HepG2 (cell line): Measurements from ENCODE around the gene EXOC6B. TPM values are rescaled to one million over a fixed set of nuclear protein-coding genes. Genes with fewer than 3 reads are reported as not detected.

ENCODE experiments used
- ATAC-seq: fragments of 200-7000 bp; cut with Tn5 transposase; 3 replicates; pipeline ENCODE4 v1.9.1; 2020; ENCODE audit warnings: mild to moderate bottlenecking, moderate library complexity
- BruUV-seq: library from RNA; stranded (reverse); fragments of 400-500 nt; replicated peaks from 2 replicates; lab custom pipeline; 2021; lab: Mats Ljungman, UMichigan
- CTCF ChIA-PET: fragments of 300-600 bp; formaldehyde crosslinking; extraction: SDS; loops from one replicate; lab custom pipeline; 2021; ENCODE audit warnings: low total read pairs, inconsistent platforms, low intra/inter-chr PET ratio; lab: Yijun Ruan, JAX
- POLR2A ChIA-PET: fragments of 350-600 bp; sonication (Branson Sonifier 250); formaldehyde crosslinking; loops from one replicate; lab custom pipeline; 2020; ENCODE audit warnings: antibody characterized with exemption, inconsistent platforms; lab: Yijun Ruan, JAX
- DNase-seq: peaks from one replicate; pipeline ENCODE4 v3.0.0-alpha.2; 2015; ENCODE audit warnings: low spot score
- FAIRE-seq: peaks from 3 replicates; lab custom pipeline; 2011; peaks lifted over from hg19 to GRCh38; lab: Jason Lieb, UNC
- H2AFZ ChIP-seq: one replicate; pipeline ENCODE4 v1.6.1; 2011; ENCODE audit warnings: low read length, inconsistent platforms
- H3K27ac ChIP-seq: fragments of 300-600 bp; 3 replicates; pipeline ENCODE4 v1.8.0; 2011; ENCODE audit warnings: mixed run types, mild to moderate bottlenecking, mixed read lengths, low read length, inconsistent platforms; ENCODE audit not compliant: insufficient read depth; ENCODE audit errors: extremely low read length
- H3K27me3 ChIP-seq, 2 experiments: fragments of 200-600 bp in 1 of 2; 2 replicates in 1 of 2; 3 replicates in 1 of 2; pipeline versions ENCODE4 v1.6.0 to v1.8.0; 2011; ENCODE audit warnings: low read length in 2 of 2, mild to moderate bottlenecking in 2 of 2, moderate library complexity in 2 of 2, inconsistent platforms in 1 of 2; ENCODE audit not compliant: insufficient read depth in 2 of 2, control insufficient read depth in 1 of 2
- H3K36me3 ChIP-seq, 2 experiments: fragments of 200-600 bp in 1 of 2; replicated peaks in 1 of 2; 2 replicates in 1 of 2; 3 replicates in 1 of 2; pipeline versions ENCODE4 v1.5.1 to v1.8.0; 2011; ENCODE audit warnings: low read length in 2 of 2, inconsistent platforms in 1 of 2; ENCODE audit not compliant: insufficient read depth in 2 of 2, control insufficient read depth in 1 of 2
- H3K4me1 ChIP-seq: 2 replicates; pipeline ENCODE4 v1.5.1; 2012; ENCODE audit warnings: low read length, inconsistent platforms; ENCODE audit not compliant: insufficient read depth
- H3K4me2 ChIP-seq: 2 replicates; pipeline ENCODE4 v1.6.0; 2011; ENCODE audit warnings: low read depth, low read length, inconsistent platforms
- H3K4me3 ChIP-seq, 3 experiments: fragments of 200-600 bp in 1 of 3; sonication (generic), shearing (Covaris generic) in 1 of 3; replicated peaks in 1 of 3; 2 replicates each; pipeline ENCODE4 v1.5.1; 2011 to 2016; ENCODE audit warnings: low read length in 3 of 3, inconsistent platforms in 2 of 3, low read depth in 2 of 3, mild to moderate bottlenecking in 2 of 3, control low read depth in 1 of 3, mixed read lengths in 1 of 3; ENCODE audit not compliant: insufficient read depth in 1 of 3
- H3K79me2 ChIP-seq: one replicate; pipeline ENCODE4 v1.6.1; 2011; ENCODE audit warnings: low read length, inconsistent platforms; ENCODE audit not compliant: insufficient read depth
- H3K9ac ChIP-seq: 2 replicates; pipeline ENCODE4 v1.6.0; 2011; ENCODE audit warnings: mild to moderate bottlenecking, low read depth, low read length, inconsistent platforms; ENCODE audit not compliant: insufficient read depth
- H3K9me3 ChIP-seq: 2 replicates; pipeline ENCODE4 v1.5.1; 2012; ENCODE audit warnings: mild to moderate bottlenecking, low read length
- H4K20me1 ChIP-seq: 2 replicates; pipeline ENCODE4 v1.6.0; 2011; ENCODE audit warnings: inconsistent platforms, mild to moderate bottlenecking, low read length, moderate library complexity; ENCODE audit not compliant: insufficient read depth
- ARID5B ChIP-seq: IDR thresholded peaks from 2 replicates; pipeline ENCODE4 v1.4.0; 2020; ENCODE audit warnings: mild to moderate bottlenecking, missing genetic modification reagents
- CHD4 ChIP-seq: fragments of 200-600 bp; sonication (generic); IDR thresholded peaks from 2 replicates; pipeline ENCODE4 v1.7.0; 2017; ENCODE audit warnings: mild to moderate bottlenecking, low read length, borderline replicate concordance
- HNF4G ChIP-seq, 2 experiments: sonication (generic) in 1 of 2; formaldehyde crosslinking in 1 of 2; IDR thresholded peaks; 2 replicates each; pipeline versions ENCODE4 v1.4.0 to v1.6.1; 2011 to 2020; ENCODE audit warnings: borderline replicate concordance in 2 of 2, low read depth in 2 of 2, mild to moderate bottlenecking in 2 of 2, low read length in 1 of 2, missing genetic modification reagents in 1 of 2, moderate library complexity in 1 of 2
- HOMEZ ChIP-seq: IDR thresholded peaks from 2 replicates; pipeline ENCODE4 v1.6.1; 2016; ENCODE audit warnings: low read depth
- RARA ChIP-seq: IDR thresholded peaks from 2 replicates; pipeline ENCODE4 v1.6.1; 2016; ENCODE audit warnings: missing genetic modification reagents, missing compliant biosample characterization
- THRA ChIP-seq: sonication (generic); formaldehyde crosslinking; IDR thresholded peaks from 2 replicates; pipeline ENCODE4 v1.4.0; 2020; ENCODE audit warnings: missing genetic modification reagents, borderline replicate concordance
- ZMAT5 ChIP-seq: sonication (generic); formaldehyde crosslinking; IDR thresholded peaks from 2 replicates; pipeline ENCODE4 v1.5.0; 2020; ENCODE audit warnings: mild to moderate bottlenecking, low read depth, missing genetic modification reagents, borderline replicate concordance
- ZNF143 ChIP-seq: sonication (generic); formaldehyde crosslinking; IDR thresholded peaks from 2 replicates; pipeline ENCODE4 v1.4.0; 2020; ENCODE audit warnings: missing genetic modification reagents
- ZNF232 ChIP-seq: sonication (generic); formaldehyde crosslinking; IDR thresholded peaks from 2 replicates; pipeline ENCODE4 v1.4.0; 2020; ENCODE audit warnings: missing genetic modification reagents, borderline replicate concordance
- ZNF263 ChIP-seq: sonication (generic); formaldehyde crosslinking; IDR thresholded peaks from 2 replicates; pipeline ENCODE4 v1.4.0; 2020; ENCODE audit warnings: missing genetic modification reagents
- ZUFSP ChIP-seq: sonication (generic); formaldehyde crosslinking; IDR thresholded peaks from 2 replicates; pipeline ENCODE4 v1.9.0; 2021; ENCODE audit warnings: missing genetic modification reagents, mild to moderate bottlenecking, borderline replicate concordance
- WGBS: methylation state at CpG from one replicate; pipeline ENCODE4 v1.1.6; 2017; ENCODE audit warnings: low lambda C conversion rate; 5-methylcytosine and 5-hydroxymethylcytosine counted together
- in situ Hi-C: cut with HindIII; loops from 2 replicates; pipeline ENCODE4 v1.10.0; 2017; ENCODE audit warnings: low pct_unique_long_range_greater_than_20kb; ENCODE audit not compliant: extremely low pct_ligation_motif_present
- intact Hi-C: fragments of 100-400 bp; cut with micrococcal nuclease; formaldehyde crosslinking; loops from one replicate; pipeline ENCODE4 v1.10.0; 2022; ENCODE audit not compliant: unreplicated experiment
- polyA plus RNA-seq, 8 experiments: library from polyadenylated mRNA; depleted of rRNA in 3 of 8; stranded (reverse) in 7 of 8; unstranded in 1 of 8; fragments of >200 nt; fragmentation: Illumina TruSeq in 4 of 8; extraction: Trizol in 4 of 8; gene quantifications; 2 replicates each; pipeline versions ENCODE4 v1.2.1 to v1.2.3, GENCODE V29; 2011 to 2016; ENCODE audit warnings: low read depth in 4 of 8, missing spikeins in 1 of 8, mixed read lengths in 1 of 8; ENCODE audit not compliant: insufficient read depth in 1 of 8
- total RNA-seq, 5 experiments: library from RNA; depleted of rRNA; stranded (reverse); fragments of >200 nt; fragmentation: Illumina TruSeq; extraction: Trizol; gene quantifications; 2 replicates each; pipeline ENCODE4 v1.2.3, GENCODE V29; 2016; ENCODE audit warnings: low read depth in 1 of 5

EXOC6B gene
- total and polyA plus RNA-seq, 2 of the 13 experiments (the other 11 are each of a cell fraction or from before 2014, with no cell fraction given) = 9.1 to 15.9 TPM

GRCh38 chr2:72204786-72205503 lies 620.9 kb downstream of the EXOC6B start (continued):
- TF ChIP-seq ZUFSP (CRISPR knock-in tag) (no peak), ZNF143 (CRISPR knock-in tag) (no peak), CHD4 (0 out of 2 replicates have a peak, but pooled peaks have one; percentile 46)

GRCh38 chr2:72204156-72204785 lies 621.6 kb downstream of the EXOC6B start:
- CTCF ChIA-PET = no interaction called here
- WGBS = 14% methylated on average over 8 of the region's 8 CpGs
- TF ChIP-seq ARID5B (CRISPR knock-in tag) = peak; percentile 72
- TF ChIP-seq RARA = peak; percentile 99
- no peak for TF ChIP-seq ZMAT5 (CRISPR knock-in tag)
- TF ChIP-seq THRA = peak; percentile 61
- TF ChIP-seq HOMEZ = no peak
- no peak for TF ChIP-seq ZNF263
- no peak for TF ChIP-seq ZNF232 (CRISPR knock-in tag)
- TF ChIP-seq HNF4G (IDR thresholded peaks at IDR 0.05; ENCODE audit: borderline replicate concordance, low read depth, low read length) = peak; percentile 5; the same call in 1 of the 2 replicates
- TF ChIP-seq HNF4G (CRISPR knock-in tag; IDR thresholded peaks at IDR 0.05; ENCODE audit: borderline replicate concordance, low read depth) = no peak

More at GRCh38 chr2:72204156-72204785, 621.6 kb downstream of the EXOC6B start:
- Histone ChIP-seq H2AFZ (no peak overlapping the region), H3K79me2 (no peaks in the 10 kb centered on the region), H3K4me2 (peak overlapping the region; percentile 56), H3K27ac (no peak overlapping the region), H3K36me3 (no peaks in the 10 kb centered on the region), H4K20me1 (no peaks in the 10 kb centered on the region), H3K4me3 (no peak overlapping the region; a peak in 1 of 6 replicates), H3K4me1 (peaks cover 29% of the 10 kb centered on the region), H3K27me3 (no peaks in the 10 kb centered on the region), H3K9me3 (no peaks in the 10 kb centered on the region), H3K9ac (no peak overlapping the region)
- no TSS peak for BruUV-seq
- intact Hi-C loops (no loop called here), in situ Hi-C loops (no loop called here)
- FAIRE-seq (no peak), ATAC-seq (peak; percentile 12; the same call in 2 of the 3 replicates), DNase-seq (peak; percentile 52)
- POLR2A ChIA-PET = interaction anchor here (0.9 kb wide), 1 partner anchor 9 kb away, joined by 3 read pairs; no protein-coding TSS in a partner anchor
